Activated CD4-positive, CD25-positive, alpha-beta regulatory T cell treated with anti-CD3 and anti-CD28 coated beads, Interleukin-2, amount 50 U/mL, for 16 hours (primary cell): ENCODE measurements around the gene SCN8A.
"Not testable (repeated sequence)": the region's sequence is repeated elsewhere in the genome, so short reads cannot be mapped to it uniquely, and the experiment has no call there.

ENCODE experiments used
- DNase-seq: peaks from one replicate; pipeline ENCODE4 v3.0.0-alpha.2; 2020; ENCODE audit warnings: low read depth, low spot score

SCN8A gene

GRCh38 chr12:51591016-51591901 is at the start of gene SCN8A:
Gene SCN8A, plus strand, starts transcription at chr12:51591233. Its CDS starts 71,585 bp downstream, at chr12:51662818.
- no peak for DNase-seq

DNA sequence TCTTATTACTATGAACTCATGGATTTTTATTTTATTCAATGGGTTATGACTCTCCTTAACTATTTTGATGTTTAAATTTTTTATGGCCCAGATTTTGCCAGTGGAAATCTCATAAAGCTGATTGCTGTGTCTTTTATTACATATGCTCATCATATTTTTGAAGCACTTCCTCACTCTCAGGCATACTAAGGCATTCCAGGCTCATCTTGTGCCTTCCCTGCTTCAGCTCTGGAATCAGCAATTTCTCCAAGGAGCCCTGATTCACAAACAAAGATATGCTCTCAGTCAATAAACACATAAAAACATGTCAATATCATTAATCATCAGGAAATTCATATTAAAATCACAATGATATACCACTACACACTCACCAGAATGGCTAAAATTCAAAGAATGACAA is 44.9 kb upstream of the SCN8A start:
- DNase-seq: no peak

DNA sequence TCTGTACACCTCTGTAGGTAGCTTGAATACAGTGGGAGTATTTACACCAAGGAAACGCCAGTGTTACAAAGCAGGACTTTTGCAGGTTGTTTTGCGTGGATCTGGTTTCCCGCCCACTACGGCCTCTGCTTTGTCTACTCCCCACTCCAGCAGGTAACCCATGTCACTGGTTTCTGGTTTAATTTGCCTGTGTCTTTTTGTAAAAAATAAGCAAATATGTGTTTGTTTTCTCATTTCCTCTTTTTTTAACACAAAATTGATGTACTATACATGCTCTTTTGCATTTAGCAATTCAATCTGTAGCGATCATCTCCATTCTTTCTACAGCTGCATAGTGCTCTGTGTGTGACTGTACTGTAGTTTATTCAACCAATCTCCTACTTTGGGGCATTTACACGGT is 43.4 kb upstream of the SCN8A start:
- DNase-seq: no peak

DNA sequence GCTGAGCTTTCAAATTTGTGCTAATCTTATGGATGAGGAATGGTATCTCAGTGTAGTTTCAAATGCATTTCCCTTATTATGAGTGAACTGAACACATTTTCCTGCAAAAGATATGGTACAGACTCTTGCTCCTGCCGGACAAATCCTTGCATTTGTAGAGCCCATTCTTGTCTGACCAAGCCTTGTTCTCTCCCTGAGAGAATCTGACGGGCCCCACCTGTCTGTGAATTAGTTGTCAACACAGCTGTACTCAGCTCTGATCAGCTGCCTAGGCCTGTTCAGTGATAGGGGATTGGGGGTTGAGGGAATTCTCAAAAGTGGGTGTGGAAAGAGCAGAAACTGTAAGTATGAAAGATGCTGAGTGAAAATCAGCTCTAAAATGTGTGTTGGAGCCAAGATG is 42.8 kb upstream of the SCN8A start:
- no peak for DNase-seq

DNA sequence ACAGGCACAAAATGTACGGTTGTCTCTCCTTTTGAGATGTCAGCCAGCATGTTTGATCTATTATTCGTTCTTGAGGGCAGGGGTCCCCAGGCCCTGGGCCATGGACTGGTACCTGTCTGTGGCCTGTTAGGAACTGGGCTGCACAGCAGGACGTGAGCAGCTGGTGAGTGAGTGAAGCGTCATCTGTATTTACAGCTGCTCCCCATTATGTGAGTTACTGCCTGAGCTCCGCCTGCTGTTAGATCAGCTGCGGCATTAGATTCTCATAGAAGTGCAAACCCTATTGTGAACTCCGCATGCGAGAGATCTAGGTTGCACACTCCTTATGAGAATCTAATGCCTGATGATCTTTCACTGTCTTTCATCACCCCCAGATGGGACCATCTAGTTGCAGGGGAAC is 41.4 kb upstream of the SCN8A start:
- no peak for DNase-seq

- not testable (repeated sequence) for DNase-seq
Measured at GRCh38 chr12:51568271-51569032, 22.6 kb upstream of the SCN8A start.

DNA sequence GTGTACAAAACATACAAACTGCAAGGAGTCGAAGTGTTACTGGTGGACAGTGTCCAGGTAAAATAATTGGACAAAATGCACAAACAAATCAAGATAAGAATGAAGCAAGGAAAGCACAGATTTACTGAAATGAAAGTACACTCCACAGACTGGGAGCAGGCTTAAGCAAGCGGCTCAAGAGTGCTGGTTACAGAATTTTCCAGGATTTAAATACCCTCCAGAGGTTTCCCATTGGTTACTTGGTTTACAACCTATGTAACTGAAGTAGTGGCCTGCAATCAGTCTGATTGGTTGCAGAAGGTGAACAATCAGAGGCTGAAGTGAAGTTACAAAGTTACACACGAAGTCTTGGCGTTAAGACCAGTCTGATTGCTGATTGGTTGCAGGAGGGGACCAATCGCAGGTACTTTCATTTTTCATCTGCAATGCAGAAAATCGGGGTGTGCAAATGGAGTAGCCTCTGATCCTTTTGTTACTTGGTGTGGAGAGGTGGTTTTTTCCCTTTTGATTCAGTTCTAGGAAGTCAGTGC is 11.6 kb upstream of the SCN8A start:
- DNase-seq: no peak

DNA sequence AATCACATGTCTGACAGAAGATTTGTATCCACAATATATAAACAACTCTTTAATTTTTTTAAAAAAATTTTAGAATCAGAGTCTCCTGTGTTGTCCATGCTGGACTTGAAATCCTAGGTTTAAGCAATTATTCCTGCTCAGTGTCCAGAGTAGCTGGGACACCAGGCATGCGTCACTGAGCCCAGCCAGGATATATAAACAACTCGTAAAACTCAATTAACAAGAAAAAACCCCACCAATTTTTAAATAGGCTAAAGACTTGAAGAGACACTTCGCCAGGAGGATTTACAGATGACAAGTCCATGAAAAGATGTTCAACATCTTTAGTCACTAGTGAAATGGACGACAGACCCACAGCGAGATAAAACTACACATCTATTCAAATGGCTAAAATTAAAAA is 2.0 kb upstream of the SCN8A start:
- no peak for DNase-seq

DNA sequence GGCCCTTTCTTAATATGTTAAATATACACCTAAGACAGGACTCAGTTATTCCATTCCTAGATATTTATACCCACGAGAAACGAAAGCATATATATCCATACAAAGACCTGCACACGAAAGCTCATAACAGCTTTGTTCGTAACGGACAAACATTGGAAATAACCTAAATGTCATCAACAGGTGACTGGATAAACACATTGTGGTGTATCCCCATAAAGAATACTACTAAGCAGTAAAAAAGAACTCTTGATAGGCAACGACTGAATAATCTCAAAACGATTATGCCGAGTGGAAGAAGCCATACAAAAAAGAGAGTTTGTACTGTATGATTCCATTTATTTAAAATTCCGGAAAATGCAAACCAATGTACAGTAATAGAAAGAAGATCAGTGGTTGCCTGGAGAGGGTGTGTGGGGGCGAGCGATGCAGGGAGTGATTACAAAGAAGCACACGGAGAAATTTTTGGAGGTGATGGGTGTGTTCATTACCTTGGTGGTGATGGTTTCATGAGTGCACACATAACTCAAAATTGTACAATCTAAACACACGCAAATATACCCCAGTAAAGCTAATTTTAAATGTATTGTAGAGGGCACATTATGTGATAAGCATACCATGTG is 1.4 kb upstream of the SCN8A start:
- no peak for DNase-seq

DNA sequence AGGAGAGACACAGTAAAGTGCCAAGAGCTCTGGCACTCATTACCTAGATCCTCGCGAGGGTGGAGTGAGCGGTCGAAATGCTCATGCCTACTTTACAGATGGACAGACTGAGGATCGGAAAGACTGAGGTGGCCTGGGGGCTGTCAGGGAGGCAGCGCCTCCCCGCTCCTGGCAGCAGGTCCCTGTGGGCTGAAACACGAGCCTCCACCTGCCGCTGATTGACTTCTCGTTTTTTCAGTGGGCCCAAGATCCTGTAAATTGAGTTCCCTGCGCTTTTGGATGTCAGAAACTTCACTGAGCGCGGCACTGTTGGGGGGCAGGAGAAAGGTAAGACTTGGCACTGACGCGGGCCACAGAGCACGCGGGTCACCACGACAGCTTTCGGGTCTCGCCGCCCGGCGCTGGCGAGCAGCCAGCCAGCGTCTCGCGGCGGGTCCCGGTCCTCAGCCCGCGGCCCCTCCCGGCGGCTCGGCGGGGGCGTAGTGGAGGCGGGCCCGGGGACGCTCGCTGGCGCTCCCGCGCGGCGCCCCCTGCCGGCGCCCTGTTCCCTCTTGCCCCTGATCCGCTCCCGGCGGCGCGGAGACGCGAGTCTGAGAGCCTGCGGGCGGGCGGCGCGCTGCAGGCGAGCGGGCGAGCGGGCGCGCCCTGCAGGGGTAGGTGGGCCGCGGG is 552 bp upstream of the SCN8A start:
- peak; percentile 28 for DNase-seq

DNA sequence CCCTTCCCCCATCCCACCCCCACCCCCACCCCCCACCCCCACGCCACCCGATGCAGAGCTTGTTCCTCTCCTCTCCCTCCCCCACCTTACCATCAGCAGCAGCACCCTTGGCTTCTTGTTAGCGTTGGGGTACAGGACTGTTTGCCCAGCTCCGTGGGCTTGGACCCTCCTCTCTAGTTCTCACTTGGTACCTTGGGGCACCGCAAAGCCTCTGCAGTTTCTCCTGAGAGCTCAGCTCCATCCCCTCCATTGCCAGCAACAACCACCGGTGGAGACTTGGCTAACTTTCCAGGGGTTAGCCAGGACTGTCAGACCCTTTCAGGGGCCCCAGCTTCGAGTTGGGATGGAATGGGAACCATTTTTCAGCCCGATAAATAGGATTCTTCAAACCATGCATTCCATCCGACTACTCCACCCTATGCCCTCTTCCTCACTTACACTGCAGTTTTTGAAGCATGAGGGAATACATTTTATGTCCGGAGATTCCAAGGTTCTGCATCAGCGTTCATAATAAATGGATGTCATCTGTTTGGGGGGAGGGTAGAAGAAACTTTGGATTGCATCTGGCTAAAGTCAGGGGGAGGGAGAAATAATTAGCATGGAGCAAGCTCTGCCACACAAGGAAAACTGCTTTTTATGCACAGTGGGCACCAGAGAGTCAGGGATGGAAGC is 1.1 kb downstream of the SCN8A start:
- DNase-seq: no peak

GRCh38 chr12:51593021-51593420 is 2.0 kb downstream of the SCN8A start:
- no peak for DNase-seq

DNA sequence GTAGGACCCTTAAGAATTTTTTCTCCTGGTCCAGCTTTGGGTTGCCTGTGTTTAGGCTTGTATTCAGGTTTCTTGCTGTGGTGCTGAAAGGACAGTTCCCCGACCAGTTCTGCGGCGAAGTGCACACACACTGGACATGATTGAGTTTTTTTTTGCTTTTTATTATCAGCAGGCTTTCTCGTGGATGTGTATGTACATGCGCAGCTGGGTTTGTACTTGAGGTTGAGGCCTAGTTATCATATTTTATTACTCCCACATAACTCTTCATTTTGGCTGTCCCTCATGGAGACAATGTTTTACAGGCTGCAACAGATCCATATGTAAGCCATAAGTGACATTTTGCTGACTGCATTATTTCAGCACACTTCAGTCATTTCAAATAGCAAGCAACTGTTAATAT is 2.5 kb downstream of the SCN8A start:
- no peak for DNase-seq

DNA sequence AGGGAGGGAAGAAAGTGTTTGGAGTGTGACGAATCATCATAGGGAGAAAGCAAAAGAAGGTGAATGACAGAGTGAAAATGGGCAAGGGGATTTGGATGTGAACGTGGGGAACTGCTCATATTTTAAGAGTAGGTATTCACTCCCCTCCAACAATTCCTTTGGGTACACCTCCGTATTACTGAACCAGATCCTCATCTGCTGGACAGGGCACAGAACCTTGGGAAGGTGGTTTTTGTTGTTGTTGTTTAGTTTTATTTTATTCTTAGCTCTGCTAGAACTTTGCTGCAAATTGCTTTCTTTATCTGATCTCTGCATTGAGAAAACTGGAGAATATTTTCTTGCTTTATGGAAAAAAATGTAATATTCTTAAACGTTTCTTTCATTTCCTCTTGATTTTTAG is 7.1 kb downstream of the SCN8A start:
- no peak for DNase-seq

GRCh38 chr12:51600721-51601120 is 9.7 kb downstream of the SCN8A start:
- DNase-seq: no peak

- no peak for DNase-seq
Measured at GRCh38 chr12:51601241-51601640, 10.2 kb downstream of the SCN8A start.

DNA sequence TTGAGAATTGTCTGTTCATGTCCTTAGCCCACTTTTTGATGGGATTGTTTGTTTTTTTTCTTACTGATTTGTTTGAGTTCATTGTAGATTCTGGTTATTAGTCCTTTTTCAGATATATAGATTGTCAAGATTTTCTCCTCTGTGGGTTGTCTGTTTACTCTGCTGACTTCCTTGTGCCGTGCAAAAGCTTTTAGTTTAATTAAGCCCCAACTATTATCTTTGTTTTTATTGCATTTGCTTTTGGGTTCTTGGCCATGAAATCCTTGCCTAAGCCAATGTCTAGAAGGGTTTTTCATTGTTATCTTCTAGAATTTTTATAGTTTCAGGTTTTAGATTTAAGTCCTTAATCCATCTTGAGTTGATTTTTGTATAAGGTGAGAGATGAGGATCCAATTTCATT is 14.9 kb downstream of the SCN8A start:
- not testable (repeated sequence) for DNase-seq

GRCh38 chr12:51607197-51607596 is 16.2 kb downstream of the SCN8A start:
- DNase-seq: not testable (repeated sequence)

DNA sequence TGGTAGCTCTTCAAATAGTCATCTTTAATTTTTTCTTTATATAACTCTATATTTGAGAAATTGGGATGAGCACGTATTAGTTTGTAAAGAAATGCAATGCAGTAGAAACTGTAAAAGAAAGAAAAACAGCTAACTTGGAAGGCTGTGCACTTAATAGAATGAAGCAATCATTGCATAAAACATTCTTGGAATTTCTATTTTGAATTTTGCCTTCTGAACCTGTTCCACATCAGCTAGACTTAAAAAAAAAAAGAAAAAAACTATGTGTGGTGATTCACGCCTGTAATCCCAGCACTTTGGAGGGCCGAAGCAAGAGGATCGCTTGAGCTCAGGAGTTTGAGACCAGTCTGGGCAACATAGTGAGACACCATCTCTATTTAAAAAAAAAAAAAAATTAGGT is 29.4 kb downstream of the SCN8A start:
- DNase-seq: no peak

GRCh38 chr12:51621156-51621922 is 30.3 kb downstream of the SCN8A start:
- no peak for DNase-seq
